ENCODE measurements around the gene TNFRSF12A. TPM values are rescaled to one million over a fixed set of nuclear protein-coding genes. Genes with fewer than 3 reads are reported as not detected.

Gene TNFRSF12A
- polyA plus RNA-seq, 1 donor (not counting 4 experiments of a cell fraction or from before 2014, with no cell fraction given) = 147 TPM

DNA sequence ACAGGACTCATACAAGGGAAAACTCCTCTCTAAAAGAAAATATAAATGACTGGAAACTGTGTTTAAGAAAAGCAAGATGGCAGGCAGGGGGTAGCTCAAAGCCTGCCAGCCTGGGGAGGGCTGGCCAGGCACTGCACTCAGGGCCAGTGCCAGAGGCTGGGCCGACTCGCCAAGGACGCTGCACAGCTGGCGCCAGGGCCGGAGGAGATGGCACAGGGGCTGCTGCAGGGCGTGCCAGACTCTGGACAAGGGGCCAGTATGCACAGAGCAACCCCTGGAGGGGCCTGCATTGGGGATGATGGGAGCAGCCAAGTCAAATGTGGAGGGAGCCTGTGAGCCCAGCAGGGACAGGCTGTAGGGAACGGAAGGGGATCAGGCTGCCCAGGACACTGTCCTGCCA is 44.0 kb upstream of the TNFRSF12A start:
- no peaks in the 10 kb centered on the region for H3K27me3 ChIP-seq (ENCODE audit: control insufficient read depth, extremely low read depth, insufficient read depth, low read length)
- no peak overlapping the region for H3K4me3 ChIP-seq (ENCODE audit: control insufficient read depth in 2 of 3, extremely low read depth in 1 of 3, insufficient read depth in 2 of 3, low read depth in 1 of 3, low read length in 3 of 3)
- peaks cover 1% of the 10 kb centered on the region for H4K20me1 ChIP-seq (ENCODE audit: control insufficient read depth, extremely low read depth, insufficient read depth, low read length)
- peaks cover 18% of the 10 kb centered on the region for H3K79me2 ChIP-seq (ENCODE audit: control insufficient read depth, insufficient read depth, low read length)
- H3K4me2 ChIP-seq (ENCODE audit: control insufficient read depth, extremely low read depth, insufficient read depth, low read depth, low read length) = no peak overlapping the region
- no peaks in the 10 kb centered on the region for H3K9me3 ChIP-seq (ENCODE audit: control insufficient read depth, low read depth, low read length)
- dilution Hi-C loops (cut with MboI; ENCODE audit: extremely low pct_ligation_motif_present, low sequenced_read_pairs) = no loop called here
- no peak overlapping the region for H2AFZ ChIP-seq (ENCODE audit: control insufficient read depth, low read length)
- H3K27ac ChIP-seq (ENCODE audit: control insufficient read depth, insufficient read depth, low read length) = no peak overlapping the region
- H3K36me3 ChIP-seq (ENCODE audit: control insufficient read depth in 2 of 2, extremely low read depth in 1 of 2, insufficient read depth in 2 of 2, low read length in 2 of 2) = peaks cover 1 to 17% of the 10 kb centered on the region in 2 experiments
- TF ChIP-seq, protein P1, sequence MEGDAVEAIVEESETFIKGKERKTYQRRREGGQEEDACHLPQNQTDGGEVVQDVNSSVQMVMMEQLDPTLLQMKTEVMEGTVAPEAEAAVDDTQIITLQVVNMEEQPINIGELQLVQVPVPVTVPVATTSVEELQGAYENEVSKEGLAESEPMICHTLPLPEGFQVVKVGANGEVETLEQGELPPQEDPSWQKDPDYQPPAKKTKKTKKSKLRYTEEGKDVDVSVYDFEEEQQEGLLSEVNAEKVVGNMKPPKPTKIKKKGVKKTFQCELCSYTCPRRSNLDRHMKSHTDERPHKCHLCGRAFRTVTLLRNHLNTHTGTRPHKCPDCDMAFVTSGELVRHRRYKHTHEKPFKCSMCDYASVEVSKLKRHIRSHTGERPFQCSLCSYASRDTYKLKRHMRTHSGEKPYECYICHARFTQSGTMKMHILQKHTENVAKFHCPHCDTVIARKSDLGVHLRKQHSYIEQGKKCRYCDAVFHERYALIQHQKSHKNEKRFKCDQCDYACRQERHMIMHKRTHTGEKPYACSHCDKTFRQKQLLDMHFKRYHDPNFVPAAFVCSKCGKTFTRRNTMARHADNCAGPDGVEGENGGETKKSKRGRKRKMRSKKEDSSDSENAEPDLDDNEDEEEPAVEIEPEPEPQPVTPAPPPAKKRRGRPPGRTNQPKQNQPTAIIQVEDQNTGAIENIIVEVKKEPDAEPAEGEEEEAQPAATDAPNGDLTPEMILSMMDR (optimal IDR thresholded peaks at IDR 0.05 in 1 of 3, IDR thresholded peaks at IDR 0.05 in 1 of 3, conservative IDR thresholded peaks at IDR 0.05 in 1 of 3; ENCODE audit: extremely low read depth in 1 of 3, insufficient read depth in 2 of 3, low read length in 3 of 3) = no peak
- no peak for TF ChIP-seq EZH2 (IDR thresholded peaks at IDR 0.05; ENCODE audit: low read length)
- H3K9me1 ChIP-seq (ENCODE audit: control insufficient read depth, extremely low read depth, insufficient read depth, low read length) = no peaks in the 10 kb centered on the region
- peaks cover 18% of the 10 kb centered on the region for H3K4me1 ChIP-seq (ENCODE audit: control insufficient read depth, extremely low read depth, insufficient read depth, low read length)
- no peak for FAIRE-seq
- DNase-seq (ENCODE audit: low read depth, low spot score) = no peak
- no peak overlapping the region for H3K9ac ChIP-seq (ENCODE audit: control insufficient read depth, extremely low read depth, insufficient read depth, low read length)

- Histone ChIP-seq H3K27me3 (ENCODE audit: control insufficient read depth, extremely low read depth, insufficient read depth, low read length) (no peaks in the 10 kb centered on the region), H3K4me3 (ENCODE audit: control insufficient read depth in 2 of 3, extremely low read depth in 1 of 3, insufficient read depth in 2 of 3, low read depth in 1 of 3, low read length in 3 of 3) (no peak overlapping the region), H4K20me1 (ENCODE audit: control insufficient read depth, extremely low read depth, insufficient read depth, low read length) (no peaks in the 10 kb centered on the region), H3K79me2 (ENCODE audit: control insufficient read depth, insufficient read depth, low read length) (peaks cover 17% of the 10 kb centered on the region), H3K9me1 (ENCODE audit: control insufficient read depth, extremely low read depth, insufficient read depth, low read length) (no peaks in the 10 kb centered on the region), H3K9ac (ENCODE audit: control insufficient read depth, extremely low read depth, insufficient read depth, low read length) (no peak overlapping the region), H3K4me2 (ENCODE audit: control insufficient read depth, extremely low read depth, insufficient read depth, low read depth, low read length) (no peak overlapping the region), H3K27ac (ENCODE audit: control insufficient read depth, insufficient read depth, low read length) (no peak overlapping the region), H3K4me1 (ENCODE audit: control insufficient read depth, extremely low read depth, insufficient read depth, low read length) (peaks cover 21% of the 10 kb centered on the region), H2AFZ (ENCODE audit: control insufficient read depth, low read length) (no peak overlapping the region), H3K9me3 (ENCODE audit: control insufficient read depth, low read depth, low read length) (no peaks in the 10 kb centered on the region), H3K36me3 (ENCODE audit: control insufficient read depth in 2 of 2, extremely low read depth in 1 of 2, insufficient read depth in 2 of 2, low read length in 2 of 2) (peaks cover 1 to 17% of the 10 kb centered on the region in 2 experiments)
- dilution Hi-C loops (cut with MboI; ENCODE audit: extremely low pct_ligation_motif_present, low sequenced_read_pairs) = no loop called here
- no peak for TF ChIP-seq EZH2 (IDR thresholded peaks at IDR 0.05; ENCODE audit: low read length)
- TF ChIP-seq, protein P1 (optimal IDR thresholded peaks at IDR 0.05 in 1 of 3, IDR thresholded peaks at IDR 0.05 in 1 of 3, conservative IDR thresholded peaks at IDR 0.05 in 1 of 3; ENCODE audit: extremely low read depth in 1 of 3, insufficient read depth in 2 of 3, low read length in 3 of 3) = no peak
- no peak for DNase-seq (ENCODE audit: low read depth, low spot score)
- FAIRE-seq = no peak
Observed at GRCh38 chr16:2976673-2977072, 43.5 kb upstream of the TNFRSF12A start.
